Fibroblast of skin of back (primary cell): Measurements from ENCODE around the gene WDR82.
"Not testable (repeated sequence)": the region's sequence is repeated elsewhere in the genome, so short reads cannot be mapped to it uniquely, and the experiment has no call there.

Experiments
- DNase-seq: peaks from one replicate; pipeline ENCODE4 v3.0.0-alpha.2; 2013

Gene WDR82

DNA sequence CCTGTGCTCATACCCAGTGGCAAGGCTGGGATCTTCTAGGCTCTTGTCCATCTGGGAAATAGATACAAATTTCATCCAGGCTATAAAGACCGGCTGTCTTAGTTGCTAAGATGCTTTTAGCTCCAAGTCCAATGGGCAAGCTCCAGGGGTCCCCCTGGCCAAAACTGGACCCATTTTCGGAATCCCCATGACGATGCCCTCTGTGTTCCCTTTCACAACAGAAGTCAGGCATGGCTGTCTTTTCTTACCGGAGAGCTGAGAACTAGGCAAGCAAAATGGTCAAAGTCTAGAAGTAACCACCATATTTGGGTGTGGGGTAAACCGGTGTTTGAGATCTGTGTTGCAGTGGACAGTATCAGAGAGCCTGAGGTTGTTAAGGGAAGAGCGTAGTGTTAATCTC is 10.2 kb upstream of the WDR82 start:
- DNase-seq = no peak

- DNase-seq = peak; percentile 15
Measured at GRCh38 chr3:52286777-52287110, 8.3 kb upstream of the WDR82 start.

- not testable (repeated sequence) for DNase-seq
Measured at GRCh38 chr3:52284051-52284450, 5.6 kb upstream of the WDR82 start.

DNA sequence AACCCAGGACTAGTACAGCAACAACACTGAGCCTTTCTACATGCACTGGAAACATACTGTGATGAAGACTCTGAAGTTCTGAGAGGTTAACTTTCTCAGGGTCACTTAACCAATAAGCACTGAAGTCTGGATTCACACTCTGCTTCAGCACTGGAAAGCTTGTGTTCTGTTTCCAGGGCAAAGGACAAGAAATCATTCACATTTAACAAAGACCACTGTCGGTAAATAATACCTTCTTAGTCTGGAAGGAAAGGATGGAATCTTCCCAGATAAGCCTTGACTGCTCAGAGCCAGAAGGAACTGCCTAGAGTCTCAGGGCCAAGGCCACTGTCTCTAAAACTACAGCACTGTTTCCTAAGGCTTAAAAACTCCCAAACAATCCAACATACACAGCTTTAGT is 4.9 kb upstream of the WDR82 start:
- DNase-seq = no peak

GRCh38 chr3:52281981-52282801 is 3.7 kb upstream of the WDR82 start:
- DNase-seq = no peak

GRCh38 chr3:52280050-52280461 is 1.6 kb upstream of the WDR82 start:
- DNase-seq = peak; percentile 21

DNA sequence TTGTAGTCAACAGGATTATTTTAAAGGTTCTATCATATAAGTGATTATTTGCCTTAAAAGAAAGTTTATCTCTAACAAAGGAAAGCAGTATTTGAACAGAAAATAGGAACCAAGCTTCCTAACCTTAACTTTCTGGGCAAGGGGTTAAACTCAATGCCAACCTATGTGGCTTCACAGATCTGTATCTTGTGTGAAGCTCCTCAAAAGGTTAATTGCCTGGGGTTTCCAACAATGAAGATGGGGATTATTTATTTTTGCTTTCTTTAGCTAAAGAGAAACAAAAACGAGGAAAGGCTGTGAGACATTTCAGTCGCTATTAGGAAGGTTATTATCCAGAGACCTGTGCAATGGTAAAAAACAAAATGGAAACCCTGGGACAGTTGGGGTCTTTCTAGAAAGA is 1.1 kb upstream of the WDR82 start:
- DNase-seq = no peak

DNA sequence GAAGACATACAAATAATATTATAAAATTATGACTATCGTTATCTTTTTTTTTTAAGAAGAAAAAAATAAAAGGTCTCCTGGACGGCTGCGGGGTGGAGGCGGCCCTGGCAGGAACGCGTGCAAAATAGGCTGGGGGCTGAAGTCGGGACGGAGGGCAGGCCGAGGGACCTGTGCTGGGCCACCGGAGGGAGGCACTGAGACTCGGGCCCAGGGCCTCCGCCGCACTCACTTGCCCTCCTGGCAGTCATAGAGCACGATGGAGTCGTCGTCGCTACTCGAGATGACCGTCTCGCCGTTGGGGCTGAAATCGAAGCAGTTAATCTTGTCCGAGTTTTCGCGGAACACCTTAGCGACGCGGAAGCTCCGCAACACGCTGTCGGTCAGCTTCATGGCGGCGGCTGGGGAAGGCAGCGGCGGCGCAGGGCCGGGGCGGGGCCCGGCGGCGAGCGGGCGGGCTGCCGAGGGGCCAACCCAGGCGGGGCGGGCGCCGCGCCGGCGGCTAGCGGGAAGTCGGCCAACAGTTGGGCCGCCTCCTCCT is 408 bp downstream of the WDR82 start:
- DNase-seq = peak; percentile 53

GRCh38 chr3:52277071-52277964 is 1.1 kb downstream of the WDR82 start:
- peak; percentile 59 for DNase-seq

DNA sequence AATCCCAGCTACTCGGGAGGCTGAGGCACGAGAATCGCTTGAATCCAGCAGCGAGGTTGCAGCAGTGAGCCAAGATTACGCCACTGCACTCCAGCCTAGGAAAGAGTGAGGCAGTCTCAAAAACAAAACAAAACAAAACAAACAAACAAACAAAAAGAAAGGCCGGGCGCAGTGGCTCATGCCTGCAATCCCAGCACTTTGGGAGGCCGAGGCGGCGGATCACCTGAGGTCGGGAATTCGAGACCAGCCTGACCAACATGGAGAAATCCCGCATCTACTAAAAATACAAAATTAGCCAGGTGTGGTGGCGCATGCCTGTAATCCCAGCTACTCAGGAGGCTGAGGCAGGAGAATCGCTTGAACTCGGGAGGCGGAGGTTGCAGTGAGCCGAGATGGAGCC is 3.7 kb downstream of the WDR82 start:
- not testable (repeated sequence) for DNase-seq

DNA sequence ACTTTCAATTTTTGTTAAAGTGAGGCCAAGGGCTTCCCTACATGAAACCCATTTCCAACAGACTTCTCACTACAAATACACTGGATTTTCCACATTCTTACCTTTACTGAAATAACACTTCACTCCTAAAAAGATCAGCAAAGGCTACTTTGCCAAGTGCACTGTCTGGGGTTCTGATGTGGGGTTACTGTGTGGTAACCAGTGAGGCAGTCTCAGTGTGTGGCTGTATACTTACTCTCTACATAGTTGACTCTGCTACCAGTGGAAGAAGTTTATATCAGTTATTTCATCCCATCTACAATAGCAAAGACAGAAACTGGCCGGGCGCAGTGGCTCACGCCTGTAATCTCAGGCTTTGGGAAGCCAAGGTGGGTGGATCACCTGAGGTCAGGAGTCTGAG is 5.6 kb downstream of the WDR82 start:
- no peak for DNase-seq

- not testable (repeated sequence) for DNase-seq
Measured at GRCh38 chr3:52272172-52272571, 6.3 kb downstream of the WDR82 start.

DNA sequence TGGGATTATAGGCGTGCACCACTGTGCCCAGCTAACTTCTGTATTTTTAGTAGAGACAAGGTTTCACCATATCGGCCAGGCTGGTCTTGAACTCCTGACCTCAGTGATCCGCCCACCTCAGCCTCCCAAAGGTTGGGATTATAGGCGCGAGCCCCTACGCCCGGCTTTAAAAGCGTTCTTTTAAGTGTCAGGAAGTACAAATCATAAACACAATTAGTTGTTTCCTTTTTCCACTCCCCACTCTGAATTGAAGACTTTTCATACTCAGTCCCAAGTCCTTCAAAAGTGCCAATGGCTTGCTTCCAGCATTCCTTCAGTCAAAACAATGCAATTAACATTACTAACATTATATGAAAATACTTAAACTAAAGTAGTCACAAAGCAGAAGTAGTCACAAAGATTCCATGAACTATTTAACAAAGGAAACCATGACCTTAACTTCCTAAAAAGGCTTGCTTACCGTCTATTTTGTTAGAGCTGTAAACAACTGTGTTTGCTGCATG is 8.1 kb downstream of the WDR82 start:
- no peak for DNase-seq

- DNase-seq = no peak
Measured at GRCh38 chr3:52269776-52270175, 8.7 kb downstream of the WDR82 start.

GRCh38 chr3:52268036-52268435 is 10.4 kb downstream of the WDR82 start:
- DNase-seq = no peak

- no peak for DNase-seq
Measured at GRCh38 chr3:52265387-52265786, 13.1 kb downstream of the WDR82 start.

- DNase-seq = no peak
Measured at GRCh38 chr3:52262447-52262846, 16.0 kb downstream of the WDR82 start.

- no peak for DNase-seq
Measured at GRCh38 chr3:52259448-52259847, 19.0 kb downstream of the WDR82 start.

- DNase-seq = no peak
Measured at GRCh38 chr3:52259035-52259434, 19.4 kb downstream of the WDR82 start.

- DNase-seq = no peak
Measured at GRCh38 chr3:52257911-52258310, 20.5 kb downstream of the WDR82 start.

DNA sequence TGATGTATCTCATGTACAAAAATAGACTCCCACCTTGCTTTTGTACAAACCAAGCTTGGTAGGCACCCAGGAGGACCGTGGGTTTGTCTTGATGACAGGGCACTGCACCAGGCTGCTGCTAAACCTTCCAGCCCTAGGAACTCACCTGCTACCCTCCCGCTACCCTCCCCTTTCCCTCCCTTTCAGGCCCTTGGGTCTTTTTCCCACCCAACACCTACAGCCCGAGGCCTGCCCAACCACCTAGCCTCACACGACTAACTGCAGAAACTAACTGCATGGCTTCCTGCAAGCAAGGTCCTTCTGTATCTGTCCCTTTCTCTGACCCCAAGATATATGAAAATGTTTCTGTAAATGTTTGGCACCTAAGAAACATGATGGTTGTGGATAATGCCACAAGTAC is 21.8 kb downstream of the WDR82 start:
- no peak for DNase-seq

DNA sequence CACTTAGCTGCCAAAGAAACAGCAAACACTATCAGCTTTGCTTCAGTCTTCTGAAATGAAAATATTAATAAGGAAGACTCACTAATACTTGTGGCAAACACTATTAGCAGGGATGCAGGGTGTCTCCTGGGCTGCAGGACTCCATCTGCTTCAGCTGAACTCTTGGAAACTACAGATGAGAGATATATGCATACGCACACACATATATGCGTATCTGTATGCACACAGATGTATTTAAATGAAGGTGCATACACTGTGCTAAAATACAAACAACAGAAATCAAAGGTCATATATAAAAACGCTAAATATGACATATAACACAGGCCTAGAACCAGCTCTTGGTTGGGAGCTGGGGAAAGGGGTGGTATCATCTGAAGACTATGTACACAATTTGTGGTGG is 22.3 kb downstream of the WDR82 start:
- no peak for DNase-seq

DNA sequence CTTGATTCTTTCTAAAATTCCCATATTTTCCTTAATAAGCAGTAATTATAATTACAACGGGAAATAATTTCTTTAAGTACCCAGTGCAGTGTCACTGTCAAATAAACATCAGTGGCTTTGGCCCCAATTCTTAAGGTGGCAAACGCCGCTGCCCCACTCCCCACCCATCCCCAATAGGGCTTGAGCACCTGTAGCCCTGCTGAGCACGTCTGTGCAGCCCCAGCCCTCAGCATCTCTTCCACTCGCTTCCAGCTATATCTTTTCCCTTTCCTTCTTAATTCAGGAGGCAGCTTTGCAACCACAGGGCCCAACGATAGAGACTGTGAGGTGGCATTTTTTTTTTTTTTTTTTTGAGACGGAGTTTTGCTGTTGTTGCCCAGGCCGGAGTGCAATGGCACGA is 23.8 kb downstream of the WDR82 start:
- no peak for DNase-seq
